Measurements from ENCODE around the gene KCNJ9.

- no peak for TF ChIP-seq POLR2A (IDR thresholded peaks at IDR 0.05; ENCODE audit: low read depth, low read length)
- peak; percentile 36 to 74 for TF ChIP-seq CTCF (IDR thresholded peaks at IDR 0.05; ENCODE audit: extremely low read depth in 1 of 2, insufficient read depth in 1 of 2, low read depth in 1 of 2, low read length in 2 of 2)
- no peak for TF ChIP-seq POLR2AphosphoS5 (IDR thresholded peaks at IDR 0.05; ENCODE audit: insufficient read depth, low read depth, low read length)
- peak; percentile 62 for TF ChIP-seq EZH2 (IDR thresholded peaks at IDR 0.05; ENCODE audit: borderline replicate concordance, low read depth, low read length, severe bottlenecking)
- TF ChIP-seq, protein P1, sequence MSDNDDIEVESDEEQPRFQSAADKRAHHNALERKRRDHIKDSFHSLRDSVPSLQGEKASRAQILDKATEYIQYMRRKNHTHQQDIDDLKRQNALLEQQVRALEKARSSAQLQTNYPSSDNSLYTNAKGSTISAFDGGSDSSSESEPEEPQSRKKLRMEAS (IDR thresholded peaks at IDR 0.05; ENCODE audit: insufficient read depth, insufficient read length) = no peak
- TF ChIP-seq GATA2 (IDR thresholded peaks at IDR 0.05; ENCODE audit: insufficient read depth, insufficient read length, low read depth, low read length) = no peak
- TF ChIP-seq FOS (IDR thresholded peaks at IDR 0.05; ENCODE audit: borderline replicate concordance, insufficient read depth, low read length) = no peak
- TF ChIP-seq JUN (IDR thresholded peaks at IDR 0.05; ENCODE audit: borderline replicate concordance, insufficient read depth, insufficient read length, low read depth) = no peak
- no peak for TF ChIP-seq MYC (IDR thresholded peaks at IDR 0.05; ENCODE audit: low read depth, low read length)
Measured at GRCh38 chr1:160083968-160084770, 2.8 kb downstream of the KCNJ9 start.
